ENCODE measurements around the gene IRAK1. TPM values are rescaled to one million over a fixed set of nuclear protein-coding genes. Genes with fewer than 3 reads are reported as not detected.

The IRAK1 gene
- total RNA-seq, 4 donors from 2014 or later, result 36.4 to 53.1 (median 42.8) TPM

DNA sequence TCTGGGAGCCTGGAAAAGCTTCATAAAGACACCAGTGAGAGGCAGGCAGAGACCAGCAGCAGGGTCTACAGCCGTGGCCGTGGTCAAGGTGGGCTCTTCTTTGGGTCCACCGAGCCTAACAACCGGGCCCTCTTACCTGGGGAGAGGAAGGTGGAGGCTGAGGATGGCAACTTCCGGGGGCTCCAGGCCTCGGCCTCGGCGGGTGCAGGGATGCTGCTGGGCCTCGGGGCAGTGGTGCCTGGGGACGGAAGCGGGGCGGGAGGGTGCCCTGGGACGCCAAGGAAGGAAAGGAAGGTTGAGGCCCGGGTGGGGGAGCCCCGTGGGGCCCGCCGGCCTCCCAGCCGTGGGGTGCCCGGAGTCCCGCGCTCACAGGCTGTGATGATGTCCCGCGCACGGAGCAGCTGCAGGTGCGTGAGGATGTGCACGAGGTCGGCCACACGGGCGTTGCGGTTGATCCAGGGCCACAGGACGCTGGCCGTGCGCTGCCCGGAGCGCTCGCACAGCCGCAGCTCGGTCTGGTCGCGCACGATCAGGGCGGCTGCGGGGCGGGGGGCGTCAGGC lies 561 bp downstream of the IRAK1 start:
- H3K4me3 ChIP-seq (replicated peaks in 1 of 3), result peak overlapping the region in 1 of 3 donors; percentile 35
- no peaks in the 10 kb centered on the region for H3K9me3 ChIP-seq
- no peak for DNase-seq
- no peaks in the 10 kb centered on the region for H3K27me3 ChIP-seq
- 4% methylated on average over 7 of the region's 45 CpGs; no CpG with 5 or more reads in 1 of the 2 donors for WGBS, 2 donors
- peaks cover 9 to 29% of the 10 kb centered on the region in 2 donors for H3K4me1 ChIP-seq
- H3K36me3 ChIP-seq, result no peaks in the 10 kb centered on the region
- H3K27ac ChIP-seq, result peak overlapping the region in 2 of 3 donors; percentile 12 to 54
- TF ChIP-seq, protein P1, sequence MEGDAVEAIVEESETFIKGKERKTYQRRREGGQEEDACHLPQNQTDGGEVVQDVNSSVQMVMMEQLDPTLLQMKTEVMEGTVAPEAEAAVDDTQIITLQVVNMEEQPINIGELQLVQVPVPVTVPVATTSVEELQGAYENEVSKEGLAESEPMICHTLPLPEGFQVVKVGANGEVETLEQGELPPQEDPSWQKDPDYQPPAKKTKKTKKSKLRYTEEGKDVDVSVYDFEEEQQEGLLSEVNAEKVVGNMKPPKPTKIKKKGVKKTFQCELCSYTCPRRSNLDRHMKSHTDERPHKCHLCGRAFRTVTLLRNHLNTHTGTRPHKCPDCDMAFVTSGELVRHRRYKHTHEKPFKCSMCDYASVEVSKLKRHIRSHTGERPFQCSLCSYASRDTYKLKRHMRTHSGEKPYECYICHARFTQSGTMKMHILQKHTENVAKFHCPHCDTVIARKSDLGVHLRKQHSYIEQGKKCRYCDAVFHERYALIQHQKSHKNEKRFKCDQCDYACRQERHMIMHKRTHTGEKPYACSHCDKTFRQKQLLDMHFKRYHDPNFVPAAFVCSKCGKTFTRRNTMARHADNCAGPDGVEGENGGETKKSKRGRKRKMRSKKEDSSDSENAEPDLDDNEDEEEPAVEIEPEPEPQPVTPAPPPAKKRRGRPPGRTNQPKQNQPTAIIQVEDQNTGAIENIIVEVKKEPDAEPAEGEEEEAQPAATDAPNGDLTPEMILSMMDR (IDR thresholded peaks at IDR 0.05), result no peak
- no peak for TF ChIP-seq POLR2A (IDR thresholded peaks at IDR 0.05)
- intact Hi-C loops (cut with DNase I), result no loop called here

DNA sequence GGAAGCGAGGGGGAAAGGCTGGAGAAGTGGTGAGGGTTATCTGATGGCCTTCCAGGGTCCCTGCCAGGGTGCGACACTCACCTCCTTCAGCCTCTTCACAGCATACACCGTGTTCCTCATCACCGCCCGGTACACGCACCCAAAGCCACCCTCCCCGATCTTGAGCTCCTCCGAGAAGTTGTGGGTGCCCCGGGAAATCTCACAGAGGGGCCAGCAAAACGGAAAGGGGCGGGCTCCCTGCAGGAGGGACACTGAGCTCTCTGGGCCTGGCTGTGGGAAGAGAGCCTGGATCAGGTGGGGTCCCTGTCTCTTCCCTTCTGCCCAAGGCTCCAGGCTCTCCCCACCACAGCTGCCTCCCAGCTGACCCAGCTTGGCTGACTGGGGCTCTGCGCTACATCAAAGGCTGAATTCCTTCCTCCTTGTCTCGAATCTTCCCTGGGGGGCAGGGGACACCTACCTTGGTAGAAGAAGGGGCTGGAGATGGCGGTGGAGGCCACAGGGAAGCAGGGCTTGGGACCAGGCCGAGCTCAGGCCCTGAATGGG lies 1.1 kb downstream of the IRAK1 start:
- Histone ChIP-seq H3K27me3 (no peaks in the 10 kb centered on the region), H3K27ac (peak overlapping the region in 2 of 3 donors; percentile 12 to 54), H3K4me1 (peaks cover 9 to 27% of the 10 kb centered on the region in 2 donors), H3K9me3 (no peaks in the 10 kb centered on the region), H3K36me3 (no peaks in the 10 kb centered on the region), H3K4me3 (replicated peaks in 1 of 3) (peak overlapping the region in 1 of 3 donors; percentile 35)
- WGBS, 2 donors, result 86% methylated on average over 11 of the region's 15 CpGs; no CpG with 5 or more reads in 1 of the 2 donors
- no peak for TF ChIP-seq POLR2A (IDR thresholded peaks at IDR 0.05)
- TF ChIP-seq, protein P1 (IDR thresholded peaks at IDR 0.05), result no peak
- no peak for DNase-seq
- intact Hi-C loops (cut with DNase I), result no loop called here

DNA sequence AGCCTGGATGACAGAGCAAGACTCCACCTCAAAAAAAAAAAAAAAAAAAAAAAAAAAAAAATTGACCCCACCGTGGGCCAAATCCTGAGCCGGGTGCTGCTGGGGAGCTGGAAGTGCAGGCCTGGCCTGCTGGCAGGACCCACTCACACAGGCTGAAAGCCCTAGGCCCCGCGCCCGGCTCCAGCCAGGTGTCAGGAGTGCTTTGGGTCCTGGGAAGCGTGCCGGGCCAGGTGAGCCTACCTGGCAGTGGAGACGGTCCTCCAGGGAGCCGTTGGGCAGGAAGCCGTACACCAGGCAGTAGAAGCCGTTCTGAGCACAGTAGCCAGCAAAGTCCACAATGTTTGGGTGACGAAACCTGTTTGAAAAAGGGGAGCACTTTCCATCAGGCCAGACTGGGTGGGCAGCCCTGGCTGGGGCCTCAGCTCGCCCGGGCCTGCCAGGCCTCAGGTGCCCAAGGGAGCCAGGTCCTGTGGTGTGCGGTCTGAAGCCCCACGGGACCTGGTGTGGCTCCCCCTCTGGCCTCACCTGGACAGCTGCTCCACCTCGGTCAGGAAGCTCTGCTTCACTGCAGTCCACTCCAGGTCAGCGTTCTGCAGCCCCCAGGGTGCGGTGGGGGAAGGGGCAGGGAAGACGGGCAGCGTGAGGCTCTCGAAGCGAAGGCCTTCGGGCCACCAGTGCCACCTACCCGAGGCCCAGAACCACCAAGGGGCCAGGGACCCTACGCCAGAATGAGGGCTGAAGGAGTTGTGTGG lies 1.8 kb downstream of the IRAK1 start:
- no peak for DNase-seq
- intact Hi-C loops (cut with DNase I), result no loop called here
- Histone ChIP-seq H3K9me3 (no peaks in the 10 kb centered on the region), H3K4me3 (replicated peaks in 1 of 3) (no peak overlapping the region), H3K27me3 (no peaks in the 10 kb centered on the region), H3K4me1 (peaks cover 9 to 20% of the 10 kb centered on the region in 2 donors), H3K36me3 (no peaks in the 10 kb centered on the region), H3K27ac (no peak overlapping the region)
- WGBS, 2 donors, result 67 to 81% methylated on average over 4 to 7 of the region's 26 CpGs
- no peak for TF ChIP-seq POLR2A (IDR thresholded peaks at IDR 0.05)
- TF ChIP-seq, protein P1 (IDR thresholded peaks at IDR 0.05), result no peak

DNA sequence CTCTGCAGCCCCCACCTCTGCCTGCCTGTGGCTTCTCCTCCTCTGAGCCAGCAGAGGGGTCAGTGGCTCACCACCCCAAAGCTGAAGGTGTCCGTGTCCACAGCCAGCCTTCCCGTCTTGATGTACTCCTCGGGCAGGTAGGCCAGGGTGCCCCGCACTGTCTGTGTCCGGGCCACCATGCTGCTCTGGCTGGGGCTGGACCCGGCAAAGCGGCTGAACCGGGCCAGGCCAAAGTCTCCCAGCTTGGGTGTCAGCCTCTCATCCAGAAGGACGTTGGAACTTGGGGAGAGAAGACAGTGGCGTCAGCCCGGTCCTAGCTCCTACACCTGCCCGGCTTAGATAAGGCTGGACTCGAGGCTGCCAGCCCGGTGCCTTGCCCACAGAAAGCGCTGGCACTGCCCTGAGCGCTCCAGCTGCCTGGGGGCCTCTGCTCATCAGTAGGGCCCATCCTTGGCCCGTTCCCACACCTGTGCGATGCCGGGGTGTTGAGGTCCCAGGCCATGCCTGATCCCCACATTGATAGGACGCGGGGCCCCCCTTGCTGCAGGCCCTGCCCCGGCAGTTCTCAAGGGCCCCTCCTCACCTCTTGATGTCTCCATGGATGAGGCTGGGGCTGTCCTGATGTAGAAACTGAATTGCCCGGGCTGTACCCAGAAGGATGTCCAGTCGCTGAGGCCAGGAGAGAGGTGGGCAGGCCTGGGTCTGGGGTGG lies 3.2 kb downstream of the IRAK1 start:
- Histone ChIP-seq H3K4me3 (replicated peaks in 1 of 3) (no peak overlapping the region), H3K4me1 (peaks cover 4 to 20% of the 10 kb centered on the region in 2 donors), H3K36me3 (no peaks in the 10 kb centered on the region), H3K9me3 (no peaks in the 10 kb centered on the region), H3K27ac (no peak overlapping the region), H3K27me3 (no peaks in the 10 kb centered on the region)
- DNase-seq, result no peak
- TF ChIP-seq POLR2A (IDR thresholded peaks at IDR 0.05), result no peak
- TF ChIP-seq, protein P1 (IDR thresholded peaks at IDR 0.05), result no peak
- 96% methylated on average over 5 of the region's 24 CpGs; no CpG with 5 or more reads in 1 of the 2 donors for WGBS, 2 donors
- intact Hi-C loops (cut with DNase I), result no loop called here
